Vagina (tissue), 2 donors: Measurements from ENCODE around the gene BST2.

Experiments
- POLR2A ChIP-seq, 2 donors: fragments of 450-650 bp; IDR thresholded peaks; one replicate each; pipeline ENCODE4 v1.6.1; 2017; ENCODE audit warnings: antibody characterized with exemption in 2 of 2, mild to moderate bottlenecking in 2 of 2, moderate library complexity in 2 of 2
- POLR2AphosphoS5 ChIP-seq, 2 donors: sonication (generic); formaldehyde crosslinking; IDR thresholded peaks; one replicate each; pipeline ENCODE4 v1.9.0; 2017; ENCODE audit warnings: antibody characterized with exemption in 2 of 2, mild to moderate bottlenecking in 2 of 2, low read depth in 1 of 2; ENCODE audit not compliant: insufficient read depth in 1 of 2
- TF ChIP-seq, protein P1 (sequence below), 3 experiments: fragments of 450-650 bp in 2 of 3; fragments of 200-600 bp in 1 of 3; sonication (generic) in 1 of 3; IDR thresholded peaks; one replicate each; pipeline ENCODE4 v1.5.1; 2017 to 2019; ENCODE audit warnings: antibody characterized with exemption in 3 of 3, mild to moderate bottlenecking in 2 of 3, moderate library complexity in 2 of 3

DNA sequence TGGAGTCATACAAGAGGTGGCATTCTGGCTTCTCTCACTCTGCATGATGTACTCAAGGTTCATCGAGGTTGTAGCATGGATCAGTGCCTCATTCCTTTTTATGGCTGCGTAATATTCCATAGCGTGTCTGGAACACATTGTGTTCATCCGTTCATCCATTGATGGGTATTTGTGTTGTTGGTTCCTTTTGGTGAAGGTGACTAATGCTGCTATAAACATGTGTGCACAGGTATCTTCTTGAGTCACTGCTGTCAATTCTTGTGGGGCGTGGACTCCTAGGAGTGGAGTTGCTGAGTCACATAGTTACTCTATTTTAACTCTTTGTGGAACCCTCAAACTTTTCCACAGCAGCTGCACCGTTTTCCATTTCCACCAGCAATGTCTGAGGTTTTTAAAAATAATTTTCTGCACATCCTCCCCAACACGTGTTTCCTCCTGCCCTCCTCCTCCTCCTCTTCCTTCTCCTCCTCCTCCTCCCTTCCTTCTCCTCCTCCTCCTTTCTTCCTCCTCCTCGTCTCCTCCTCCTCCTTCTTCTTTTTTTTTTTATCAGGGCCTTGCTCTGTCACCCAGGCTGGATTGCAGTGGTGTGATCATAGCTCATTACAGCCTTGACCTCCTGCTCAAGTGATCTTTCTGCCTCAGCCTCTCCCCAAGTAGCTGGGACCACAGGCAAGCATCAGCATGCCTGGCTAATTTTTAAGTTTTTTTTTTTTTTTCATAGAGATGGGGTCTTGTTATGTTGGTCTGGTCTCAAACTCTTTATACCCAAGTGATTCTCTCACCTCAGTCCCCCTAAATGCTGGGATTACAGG lies 45.0 kb upstream of the BST2 start:
- TF ChIP-seq, protein P1, sequence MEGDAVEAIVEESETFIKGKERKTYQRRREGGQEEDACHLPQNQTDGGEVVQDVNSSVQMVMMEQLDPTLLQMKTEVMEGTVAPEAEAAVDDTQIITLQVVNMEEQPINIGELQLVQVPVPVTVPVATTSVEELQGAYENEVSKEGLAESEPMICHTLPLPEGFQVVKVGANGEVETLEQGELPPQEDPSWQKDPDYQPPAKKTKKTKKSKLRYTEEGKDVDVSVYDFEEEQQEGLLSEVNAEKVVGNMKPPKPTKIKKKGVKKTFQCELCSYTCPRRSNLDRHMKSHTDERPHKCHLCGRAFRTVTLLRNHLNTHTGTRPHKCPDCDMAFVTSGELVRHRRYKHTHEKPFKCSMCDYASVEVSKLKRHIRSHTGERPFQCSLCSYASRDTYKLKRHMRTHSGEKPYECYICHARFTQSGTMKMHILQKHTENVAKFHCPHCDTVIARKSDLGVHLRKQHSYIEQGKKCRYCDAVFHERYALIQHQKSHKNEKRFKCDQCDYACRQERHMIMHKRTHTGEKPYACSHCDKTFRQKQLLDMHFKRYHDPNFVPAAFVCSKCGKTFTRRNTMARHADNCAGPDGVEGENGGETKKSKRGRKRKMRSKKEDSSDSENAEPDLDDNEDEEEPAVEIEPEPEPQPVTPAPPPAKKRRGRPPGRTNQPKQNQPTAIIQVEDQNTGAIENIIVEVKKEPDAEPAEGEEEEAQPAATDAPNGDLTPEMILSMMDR (IDR thresholded peaks at IDR 0.05) = no peak
- TF ChIP-seq POLR2A (IDR thresholded peaks at IDR 0.05) (no peak), POLR2AphosphoS5 (IDR thresholded peaks at IDR 0.05; ENCODE audit: insufficient read depth in 1 of 2, low read depth in 1 of 2) (peak in 1 of 2 donors; percentile 67)
